ENCODE measurements around the gene CLEC4G.

The CLEC4G gene

DNA sequence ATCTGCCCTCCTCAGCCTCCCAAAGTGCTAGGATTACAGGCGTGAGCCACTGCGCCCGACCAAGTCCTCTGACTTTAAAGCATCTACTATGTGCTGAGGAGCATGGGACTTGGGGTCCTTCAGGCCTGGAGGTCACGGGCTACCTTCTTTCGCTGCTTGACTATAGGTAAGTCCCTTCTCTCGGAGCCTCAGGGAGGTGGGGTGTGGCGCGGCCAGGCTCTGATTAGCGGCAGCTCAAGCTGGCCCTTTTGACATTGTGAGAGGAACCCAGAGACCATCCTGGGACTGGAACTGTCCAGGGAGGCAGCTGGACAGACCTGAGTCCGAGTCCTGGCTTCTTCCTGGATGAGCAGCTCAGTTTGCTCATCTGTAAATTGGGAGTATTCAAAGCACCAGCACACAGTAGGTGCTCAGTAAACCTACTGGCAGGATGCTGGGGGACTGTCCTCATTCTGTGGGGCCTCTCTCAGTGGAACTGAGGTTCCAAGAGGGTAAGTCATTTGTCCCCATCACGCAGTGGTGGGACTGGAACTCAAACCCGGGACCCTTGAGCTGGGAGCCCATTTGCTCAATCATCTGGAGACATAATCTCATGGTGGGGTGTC lies 30.8 kb downstream of the CLEC4G start:
- TF ChIP-seq, protein P1, sequence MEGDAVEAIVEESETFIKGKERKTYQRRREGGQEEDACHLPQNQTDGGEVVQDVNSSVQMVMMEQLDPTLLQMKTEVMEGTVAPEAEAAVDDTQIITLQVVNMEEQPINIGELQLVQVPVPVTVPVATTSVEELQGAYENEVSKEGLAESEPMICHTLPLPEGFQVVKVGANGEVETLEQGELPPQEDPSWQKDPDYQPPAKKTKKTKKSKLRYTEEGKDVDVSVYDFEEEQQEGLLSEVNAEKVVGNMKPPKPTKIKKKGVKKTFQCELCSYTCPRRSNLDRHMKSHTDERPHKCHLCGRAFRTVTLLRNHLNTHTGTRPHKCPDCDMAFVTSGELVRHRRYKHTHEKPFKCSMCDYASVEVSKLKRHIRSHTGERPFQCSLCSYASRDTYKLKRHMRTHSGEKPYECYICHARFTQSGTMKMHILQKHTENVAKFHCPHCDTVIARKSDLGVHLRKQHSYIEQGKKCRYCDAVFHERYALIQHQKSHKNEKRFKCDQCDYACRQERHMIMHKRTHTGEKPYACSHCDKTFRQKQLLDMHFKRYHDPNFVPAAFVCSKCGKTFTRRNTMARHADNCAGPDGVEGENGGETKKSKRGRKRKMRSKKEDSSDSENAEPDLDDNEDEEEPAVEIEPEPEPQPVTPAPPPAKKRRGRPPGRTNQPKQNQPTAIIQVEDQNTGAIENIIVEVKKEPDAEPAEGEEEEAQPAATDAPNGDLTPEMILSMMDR (IDR thresholded peaks at IDR 0.05; ENCODE audit: control extremely low read depth, extremely low read depth, low read depth, missing control alignments), result no peak
- POLR2A ChIA-PET, result interaction anchor here (1.0 to 1.1 kb wide), 2 partner anchors 15 to 65 kb away, joined by 3 to 4 read pairs; no protein-coding TSS in a partner anchor
- DNase-seq (ENCODE audit: extremely low spot score), result no peak
- CTCF ChIA-PET, result interaction anchor here (0.8 to 5.7 kb wide), 5 partner anchors 12 to 119 kb away, joined by 3 to 47 read pairs (median 4); partner anchors contain the start of gene TRAPPC5

DNA sequence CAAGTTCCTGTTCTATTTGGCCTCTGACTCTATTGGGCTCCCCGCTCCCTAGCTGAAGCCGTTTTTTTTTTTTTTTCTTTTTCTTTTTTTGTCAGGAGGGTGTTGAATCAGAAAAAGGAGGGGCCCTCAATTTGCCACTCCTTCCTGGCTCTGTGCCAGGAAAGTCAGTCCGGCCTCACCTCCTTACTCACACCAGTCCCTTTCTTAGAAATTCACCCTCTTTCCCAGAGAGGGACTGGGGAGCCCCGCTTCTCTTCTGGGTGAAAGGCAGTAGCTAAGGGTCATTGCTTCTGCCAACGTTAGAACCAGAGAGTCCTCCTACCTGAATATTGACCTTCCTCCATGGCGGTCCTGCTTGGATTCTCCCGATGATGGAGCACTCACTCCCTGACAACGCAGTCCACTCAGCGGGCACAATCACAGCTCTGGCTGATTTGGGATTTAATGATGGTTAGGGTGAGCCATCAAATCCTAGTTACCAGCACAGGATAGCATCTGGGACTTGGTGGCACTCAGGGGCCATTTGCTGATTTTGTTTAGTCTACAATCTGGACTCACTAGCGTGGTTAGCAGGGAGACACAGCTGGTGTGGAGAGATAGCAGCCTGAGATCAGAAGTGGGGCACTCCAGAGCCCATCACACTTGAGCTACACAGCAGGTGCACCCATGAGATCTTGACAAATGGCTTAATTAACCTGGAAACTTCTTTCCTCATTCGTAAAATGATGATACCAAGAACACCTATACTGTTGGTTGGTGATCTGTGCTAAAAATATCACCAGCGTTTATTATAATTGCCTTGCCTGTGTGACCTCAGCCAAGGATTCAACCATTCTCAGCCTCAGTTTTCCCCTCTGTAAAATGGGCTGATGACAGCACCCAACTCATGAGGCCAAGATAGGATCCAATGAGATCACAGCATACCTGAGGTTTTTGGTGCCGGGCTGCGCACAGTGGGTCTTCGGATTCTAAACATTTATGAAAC lies 32.2 kb downstream of the CLEC4G start:
- TF ChIP-seq, protein P1 (IDR thresholded peaks at IDR 0.05; ENCODE audit: control extremely low read depth, extremely low read depth, low read depth, missing control alignments), result no peak
- ChIA-PET CTCF (interaction anchor here (1.0 to 5.7 kb wide), 6 partner anchors 14 to 100 kb away, joined by 3 to 47 read pairs (median 4); partner anchors contain the start of gene TRAPPC5), POLR2A (interaction anchor here (0.8 to 1.1 kb wide), 2 partner anchors 12 to 25 kb away, joined by 3 to 9 read pairs; no protein-coding TSS in a partner anchor)
- no peak for DNase-seq (ENCODE audit: extremely low spot score)

DNA sequence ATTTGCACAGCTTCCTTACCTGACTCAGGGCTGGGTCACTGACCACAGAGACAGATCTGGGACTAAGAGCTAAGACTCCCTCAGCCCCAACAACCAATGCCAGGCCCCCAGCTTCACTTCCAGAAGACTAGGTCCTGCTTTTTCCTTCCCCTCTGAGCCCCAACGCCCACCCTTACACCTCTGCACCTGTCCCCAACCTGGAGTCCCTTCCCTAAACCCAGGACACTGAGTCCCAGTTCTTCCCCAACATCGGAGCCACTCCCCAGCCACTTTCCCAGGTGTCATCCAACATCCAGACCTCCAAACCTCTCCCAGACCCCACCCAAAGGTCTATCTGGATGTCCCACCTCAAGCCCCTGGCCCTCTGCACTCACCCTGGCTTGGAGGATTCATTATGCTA lies 32.9 kb downstream of the CLEC4G start:
- CTCF ChIA-PET, result interaction anchor here (0.8 to 5.7 kb wide), 6 partner anchors 13 to 105 kb away, joined by 3 to 47 read pairs (median 4); partner anchors contain the start of gene TRAPPC5
- TF ChIP-seq, protein P1 (IDR thresholded peaks at IDR 0.05; ENCODE audit: control extremely low read depth, extremely low read depth, low read depth, missing control alignments), result no peak
- no peak for DNase-seq (ENCODE audit: extremely low spot score)
- POLR2A ChIA-PET, result interaction anchor here (0.8 to 1.5 kb wide), 4 partner anchors 11 to 101 kb away, joined by 3 to 9 read pairs (median 4); no protein-coding TSS in a partner anchor

DNA sequence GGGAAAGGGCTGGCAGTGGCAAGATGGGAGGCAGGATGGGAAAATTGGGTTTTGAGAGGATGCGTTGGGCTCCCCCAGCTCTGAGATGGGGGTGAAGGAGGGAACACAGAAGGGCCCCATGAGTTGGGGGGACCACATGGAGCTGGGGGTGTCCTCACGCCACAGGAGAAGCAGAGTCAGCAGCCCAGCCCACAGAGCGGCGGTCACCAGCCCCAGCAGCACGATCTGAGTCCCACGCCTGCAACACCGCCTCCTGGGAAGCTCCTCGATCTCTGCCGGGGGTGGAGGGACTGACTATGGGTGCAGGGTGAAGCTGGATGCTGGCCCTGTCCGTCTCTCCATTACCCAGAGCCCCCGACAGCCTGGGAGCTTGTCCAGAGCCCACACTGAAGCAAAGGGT lies 33.3 kb downstream of the CLEC4G start:
- no peak for DNase-seq (ENCODE audit: extremely low spot score)
- TF ChIP-seq, protein P1 (IDR thresholded peaks at IDR 0.05; ENCODE audit: control extremely low read depth, extremely low read depth, low read depth, missing control alignments), result no peak
- ChIA-PET POLR2A (interaction anchor here (0.8 to 1.5 kb wide), 3 partner anchors 12 to 101 kb away, joined by 3 to 9 read pairs (median 5); no protein-coding TSS in a partner anchor), CTCF (interaction anchor here (0.8 to 5.7 kb wide), 6 partner anchors 12 to 106 kb away, joined by 3 to 47 read pairs (median 4); partner anchors contain the start of gene TRAPPC5)

DNA sequence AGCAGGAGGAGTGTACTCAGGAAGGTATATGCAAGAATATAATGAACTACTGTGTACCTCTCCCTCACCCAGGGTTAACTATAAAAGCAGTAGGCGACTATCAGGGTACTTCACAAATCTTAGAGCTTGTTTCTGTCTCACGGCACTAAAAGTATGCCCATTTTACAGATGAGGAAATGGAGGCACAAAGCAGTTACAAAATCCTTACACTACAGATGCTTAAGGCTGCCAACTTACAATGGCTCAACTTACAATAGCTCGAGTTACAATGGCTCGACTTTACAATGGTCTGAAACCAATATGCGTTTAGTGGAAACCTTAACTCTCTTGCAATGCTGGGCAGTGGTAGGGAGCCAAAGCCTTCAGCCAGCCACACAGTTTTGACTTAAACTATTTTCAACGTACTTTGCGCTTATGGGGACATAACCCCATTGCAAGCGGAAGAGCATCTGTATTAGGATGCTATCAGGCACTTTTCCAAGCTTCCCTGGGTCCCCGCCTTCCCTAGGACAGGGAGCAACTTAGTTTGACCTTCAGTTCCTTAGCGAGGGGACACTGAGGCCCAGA lies 34.1 kb downstream of the CLEC4G start:
- TF ChIP-seq, protein P1 (IDR thresholded peaks at IDR 0.05; ENCODE audit: control extremely low read depth, extremely low read depth, low read depth, missing control alignments), result no peak
- CTCF ChIA-PET, result interaction anchor here (1.1 to 5.7 kb wide), 5 partner anchors 17 to 154 kb away, joined by 3 to 47 read pairs (median 4); partner anchors contain the start of gene TRAPPC5
- POLR2A ChIA-PET, result interaction anchor here (0.6 to 1.5 kb wide), 3 partner anchors 12 to 110 kb away, joined by 3 to 5 read pairs (median 3); no protein-coding TSS in a partner anchor
- no peak for DNase-seq (ENCODE audit: extremely low spot score)
